ENCODE data around the gene FZD7. TPM values are rescaled to one million over a fixed set of nuclear protein-coding genes. Genes with fewer than 3 reads are reported as not detected.

FZD7 gene
- total RNA-seq, 1 donor from 2014 or later: 85.7 TPM

DNA sequence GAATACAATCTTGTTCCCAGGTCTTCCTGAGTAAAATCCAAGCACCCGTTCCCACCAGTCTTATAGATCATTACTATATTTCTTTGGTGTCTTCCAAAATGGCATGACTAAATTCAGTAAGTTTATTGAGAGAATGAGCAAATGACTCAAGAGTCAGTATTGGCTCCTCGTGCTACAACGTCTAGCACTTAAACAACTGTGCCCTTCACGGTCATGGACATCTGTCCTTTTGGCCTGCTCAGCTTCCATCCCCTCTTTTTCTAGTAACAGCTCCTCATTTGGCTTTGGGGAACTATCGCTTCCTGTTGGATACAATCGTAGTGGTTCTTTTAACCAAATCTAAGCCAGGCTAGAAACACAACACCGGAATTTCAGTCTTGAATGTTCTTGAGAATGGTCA is 24.1 kb upstream of the FZD7 start:
- DNase-seq (ENCODE audit: low spot score): no peak

DNA sequence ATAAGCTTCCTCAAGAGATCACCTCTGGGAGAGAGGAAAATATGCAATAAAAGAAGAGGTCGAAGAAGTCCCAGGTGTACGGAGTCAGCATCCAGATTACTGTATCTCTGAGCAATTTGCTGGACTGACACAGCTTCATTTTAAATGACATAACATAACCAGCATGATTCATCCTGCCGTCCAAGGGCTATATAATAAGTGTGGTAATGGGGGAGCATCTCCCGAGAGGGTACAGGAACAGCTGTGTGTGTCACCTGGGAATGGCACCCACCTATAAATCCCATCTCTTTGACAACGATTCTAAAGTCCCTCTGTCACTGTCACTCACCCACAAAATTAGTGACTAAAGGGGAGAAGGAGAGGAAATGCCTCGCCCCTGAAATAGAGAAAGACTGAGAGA is 19.3 kb upstream of the FZD7 start:
- no peak for DNase-seq (ENCODE audit: low spot score)

DNA sequence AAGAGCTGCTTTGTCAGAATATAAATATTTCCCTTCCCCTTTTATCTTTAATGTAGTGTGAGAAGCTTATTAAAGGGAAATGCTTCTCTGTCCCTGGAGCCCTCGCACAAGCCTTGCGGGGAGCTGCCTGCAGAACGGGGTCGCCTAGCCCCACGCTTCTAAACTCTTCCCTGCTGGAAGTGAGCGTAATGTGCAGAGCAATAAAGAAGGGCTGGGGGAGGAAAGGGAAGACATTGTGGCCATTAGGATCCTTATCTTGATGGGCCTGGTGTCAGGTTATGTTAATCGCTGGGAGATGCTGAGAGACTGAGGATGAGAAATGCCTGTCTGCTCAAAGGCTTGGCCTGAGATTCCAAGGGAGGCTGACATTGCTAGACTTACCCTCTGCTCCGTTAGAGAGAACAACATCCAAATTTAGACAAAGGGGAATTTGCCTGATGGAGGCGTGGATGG is 18.9 kb upstream of the FZD7 start:
- peak; percentile 56 for DNase-seq (ENCODE audit: low spot score)

DNA sequence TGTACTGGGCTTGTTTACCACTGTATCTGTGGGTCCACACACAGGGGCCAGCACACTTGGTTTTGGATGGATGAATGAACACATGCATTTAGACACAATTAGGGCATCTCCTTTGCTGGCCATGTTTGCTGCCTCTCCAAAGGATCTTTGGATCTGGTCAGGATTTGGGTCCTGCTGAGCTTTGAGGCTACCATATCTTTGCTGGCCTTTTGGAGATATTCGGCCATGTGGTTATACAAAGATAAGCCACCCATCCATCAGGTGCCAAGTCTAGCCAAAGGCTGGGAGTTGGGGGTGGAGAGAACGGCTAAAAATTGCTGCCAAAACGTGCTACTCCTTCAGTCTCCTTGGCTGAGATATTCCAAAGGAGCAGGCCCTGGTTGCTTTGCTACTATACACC is 18.2 kb upstream of the FZD7 start:
- DNase-seq (ENCODE audit: low spot score): no peak

DNA sequence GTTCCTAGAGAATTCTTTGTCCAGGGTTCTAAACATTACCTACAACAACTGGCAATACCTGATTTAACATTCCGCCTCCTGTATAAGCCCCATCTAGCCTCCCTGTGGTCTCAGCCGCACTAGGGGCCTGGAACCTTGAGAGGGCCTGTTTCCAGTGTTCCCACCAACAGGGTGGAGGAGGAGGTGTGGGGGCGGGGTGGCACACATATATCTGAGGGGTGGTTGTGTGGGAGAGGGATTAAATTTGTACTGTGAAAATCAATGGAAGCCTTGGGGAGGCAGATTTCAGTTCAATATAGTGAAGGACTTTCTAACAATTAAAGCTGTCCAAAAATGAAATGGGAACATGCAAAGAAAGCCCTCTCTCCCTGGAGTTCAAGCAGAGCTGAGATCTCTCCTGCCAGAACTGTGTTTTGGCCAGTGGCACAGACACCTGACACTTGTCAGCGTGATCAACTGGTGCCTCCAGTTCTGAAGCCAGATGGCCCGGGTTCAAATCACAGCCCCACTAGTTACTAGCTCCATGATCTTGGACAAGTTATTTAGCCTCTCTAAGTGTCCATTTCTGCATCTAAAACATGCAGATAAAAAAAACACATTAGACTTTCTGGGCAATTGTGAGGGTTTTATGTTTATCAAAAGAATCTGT is 17.0 kb upstream of the FZD7 start:
- no peak for DNase-seq (ENCODE audit: low spot score)

DNA sequence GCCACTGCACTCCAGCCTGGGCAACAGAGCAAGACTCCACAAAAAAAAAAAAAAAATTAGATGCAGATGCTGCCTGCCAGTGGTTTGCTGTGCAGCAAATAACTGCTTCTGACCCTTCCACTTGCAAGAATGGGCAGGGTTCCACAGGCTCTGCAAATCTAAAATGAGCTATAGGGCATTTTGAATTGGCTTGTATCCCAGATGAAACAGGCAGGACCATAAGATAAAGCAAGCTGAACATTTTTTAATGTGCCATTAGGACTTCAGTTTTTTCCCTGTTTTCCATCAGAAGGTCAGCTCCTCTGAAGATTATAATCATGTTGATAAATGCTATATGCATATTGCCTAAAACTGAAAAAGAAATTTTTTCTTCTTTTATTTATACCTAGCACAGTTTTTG is 15.7 kb upstream of the FZD7 start:
- peak; percentile 92 for DNase-seq (ENCODE audit: low spot score)

DNA sequence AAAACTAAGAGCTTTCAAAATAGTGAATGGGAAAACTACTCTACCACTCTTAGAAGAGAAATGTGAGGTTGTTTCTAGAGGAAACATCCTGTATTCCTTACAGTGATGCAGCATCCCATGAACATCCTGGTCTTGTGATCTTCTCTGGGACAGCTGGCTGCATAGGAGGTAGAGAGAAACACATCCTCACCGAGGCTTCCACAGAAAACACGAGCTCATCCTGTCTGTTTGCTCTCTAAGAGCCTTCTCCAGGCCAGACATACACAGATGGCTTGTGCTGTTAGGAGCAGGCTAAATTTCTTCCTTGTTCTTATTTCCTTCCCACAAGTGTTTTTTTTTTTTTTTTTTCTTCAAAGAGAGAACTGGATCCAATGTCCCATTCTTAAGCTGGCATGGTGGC is 14.7 kb upstream of the FZD7 start:
- peak; percentile 58 for DNase-seq (ENCODE audit: low spot score)

DNA sequence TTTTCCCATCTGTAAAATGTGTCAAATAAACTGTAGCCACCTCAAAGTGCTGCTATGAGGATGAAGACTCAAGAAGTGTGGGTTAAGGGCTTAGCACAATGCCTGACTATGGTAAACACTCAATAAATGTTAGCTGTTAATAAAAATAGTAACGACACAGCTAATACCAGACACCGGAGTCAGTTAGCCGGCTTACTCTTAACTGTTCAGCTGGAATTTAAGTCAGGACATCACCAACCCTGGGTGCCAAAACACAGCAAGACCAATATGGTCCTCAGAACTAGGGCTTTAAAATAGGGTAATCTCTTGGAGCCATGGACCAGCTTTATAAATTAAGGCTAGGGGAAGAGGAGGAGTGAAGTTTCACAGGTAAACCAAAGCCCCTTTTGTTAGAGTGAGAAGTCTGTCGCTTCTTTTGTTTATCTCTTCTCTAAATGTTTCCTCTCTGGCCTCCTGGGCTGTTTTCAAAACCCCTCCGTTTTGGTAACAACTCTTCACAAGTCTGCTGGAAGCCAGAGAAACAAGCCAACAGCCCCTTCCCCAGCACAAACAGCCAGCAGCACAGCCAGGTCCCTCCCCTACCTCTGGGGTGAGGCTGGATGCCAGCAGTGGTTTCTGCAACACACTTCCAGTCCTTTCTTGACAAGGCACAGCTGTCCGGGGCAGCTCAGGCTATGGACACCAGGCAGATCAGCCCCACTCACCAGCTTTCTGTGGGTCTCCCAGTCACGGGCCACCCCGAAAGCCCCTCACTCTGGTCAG is 13.8 kb upstream of the FZD7 start:
- DNase-seq (ENCODE audit: low spot score): no peak

DNA sequence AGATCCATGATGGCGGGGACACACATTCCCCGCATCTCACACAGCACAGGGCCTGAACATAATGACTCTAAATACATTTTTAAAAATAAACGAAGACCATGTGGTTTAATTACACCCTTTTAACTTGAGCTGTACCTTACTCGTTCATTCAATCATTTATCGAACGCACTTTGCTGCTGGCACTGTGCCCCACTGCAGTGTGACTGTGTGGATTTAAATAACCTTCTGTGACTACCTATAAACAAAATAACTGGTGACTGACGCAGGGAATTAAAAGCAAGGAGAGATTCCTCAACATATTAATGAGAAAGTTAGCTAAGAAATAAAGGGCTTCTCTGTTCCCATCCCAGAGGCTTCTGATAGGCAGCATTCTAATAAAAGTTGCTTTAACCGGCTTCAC is 10.9 kb upstream of the FZD7 start:
- DNase-seq (ENCODE audit: low spot score): no peak

DNA sequence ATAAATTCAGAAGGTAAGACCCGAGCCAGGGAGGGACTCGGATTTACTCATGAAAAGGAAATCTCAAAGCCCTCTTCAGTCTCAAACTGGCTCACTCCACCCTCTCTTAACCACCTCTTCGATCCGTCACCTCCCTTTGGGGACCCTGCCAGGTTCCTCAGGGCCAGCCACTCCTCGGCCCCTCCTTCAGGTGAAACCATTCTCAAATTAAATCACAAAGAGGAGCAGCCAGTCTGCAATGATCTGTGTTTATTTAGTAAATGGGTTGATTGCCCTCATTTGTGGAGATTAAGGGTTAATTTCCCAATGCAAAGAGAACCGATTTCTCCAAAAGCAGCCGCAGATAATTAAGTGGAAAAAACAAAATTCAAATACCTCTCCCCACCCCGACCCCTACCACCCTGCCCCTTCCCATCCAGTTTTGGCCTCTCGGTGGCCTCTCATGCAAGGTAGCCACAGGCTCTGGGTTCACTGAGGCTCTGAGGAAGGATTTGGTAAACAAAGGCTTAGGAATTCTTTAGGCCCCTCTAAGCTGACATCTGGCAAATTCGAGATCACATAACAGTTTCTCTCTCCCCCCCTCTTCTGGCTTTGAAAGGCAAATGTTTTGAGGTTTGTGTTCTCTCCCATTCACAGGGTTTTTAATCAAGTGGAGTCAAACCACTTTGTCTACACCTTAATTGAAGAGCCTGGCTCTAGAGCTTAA is 10.3 kb upstream of the FZD7 start:
- DNase-seq (ENCODE audit: low spot score): no peak

DNA sequence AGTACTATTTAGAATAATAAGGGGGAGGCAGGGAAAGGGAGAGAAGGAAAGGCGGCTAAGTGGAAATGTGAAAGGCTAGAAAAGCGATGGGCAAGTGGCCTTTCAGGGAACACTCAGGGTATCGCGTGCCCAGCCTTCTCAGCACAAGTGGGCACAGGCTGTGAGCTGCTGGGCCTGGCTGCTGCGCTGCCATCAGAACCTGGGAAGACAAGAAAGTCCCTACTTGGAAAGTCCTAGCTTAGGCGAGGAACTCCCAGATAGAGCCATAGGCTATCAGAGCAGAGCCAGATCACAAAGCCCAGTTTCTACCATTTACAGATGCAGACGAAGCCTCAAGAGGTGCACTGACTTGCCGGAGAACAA is 9.8 kb upstream of the FZD7 start:
- DNase-seq (ENCODE audit: low spot score): no peak

DNA sequence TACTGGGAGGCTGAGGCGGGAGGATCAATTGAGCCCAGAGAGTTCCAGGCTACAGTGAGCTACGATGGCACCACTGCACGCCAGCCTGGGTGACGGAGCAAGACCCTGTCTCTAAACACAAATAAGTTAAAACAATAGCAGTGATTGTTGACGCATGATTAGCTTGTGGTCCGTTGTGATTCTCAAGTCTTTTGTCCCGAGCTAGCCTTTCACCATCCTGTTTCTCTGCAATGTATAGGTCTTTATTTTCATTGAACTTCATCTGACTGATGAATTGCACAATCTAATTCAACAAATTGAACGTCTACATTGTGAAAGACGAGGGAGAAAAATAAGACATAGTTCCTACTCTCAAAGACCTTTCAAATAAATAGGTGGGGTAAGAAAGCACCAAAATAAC is 8.8 kb upstream of the FZD7 start:
- DNase-seq (ENCODE audit: low spot score): no peak

DNA sequence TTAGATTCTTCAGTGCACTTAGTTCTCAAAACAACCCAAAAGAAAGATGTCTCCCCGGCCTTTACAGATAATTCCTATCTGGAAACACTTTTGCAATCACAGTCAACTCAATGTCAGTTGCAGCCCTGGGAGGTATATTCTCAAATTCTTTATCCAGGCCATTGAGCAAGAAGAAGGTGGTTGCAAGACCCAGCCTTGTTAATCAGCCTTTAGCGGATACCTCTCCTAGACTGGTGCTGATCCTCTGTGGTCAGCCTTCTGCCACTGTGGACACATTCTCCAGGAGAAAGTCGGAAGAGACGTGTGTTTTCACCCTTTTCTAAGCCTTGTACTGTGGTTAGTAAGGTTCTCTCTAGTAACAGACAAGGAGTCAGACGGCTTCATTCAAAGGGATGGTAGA is 7.8 kb upstream of the FZD7 start:
- DNase-seq (ENCODE audit: low spot score): no peak

DNA sequence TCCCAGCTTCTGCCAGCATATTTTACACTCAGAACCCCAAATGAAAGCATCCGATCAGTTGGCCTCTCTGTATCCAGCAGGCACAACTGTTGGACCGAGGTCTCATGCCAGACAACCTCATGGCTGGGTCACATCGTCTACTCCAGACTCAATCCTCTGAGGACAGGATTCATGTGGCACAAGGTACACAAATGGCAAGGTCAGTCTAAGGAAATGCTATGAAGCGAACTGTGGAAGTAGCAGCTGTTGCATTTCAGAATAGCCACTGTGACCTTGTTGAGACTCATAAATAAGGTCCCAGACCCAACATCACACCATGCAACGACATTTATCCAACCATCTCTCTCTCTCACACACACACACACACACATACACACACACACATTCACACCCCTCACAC is 7.1 kb upstream of the FZD7 start:
- DNase-seq (ENCODE audit: low spot score): no peak

DNA sequence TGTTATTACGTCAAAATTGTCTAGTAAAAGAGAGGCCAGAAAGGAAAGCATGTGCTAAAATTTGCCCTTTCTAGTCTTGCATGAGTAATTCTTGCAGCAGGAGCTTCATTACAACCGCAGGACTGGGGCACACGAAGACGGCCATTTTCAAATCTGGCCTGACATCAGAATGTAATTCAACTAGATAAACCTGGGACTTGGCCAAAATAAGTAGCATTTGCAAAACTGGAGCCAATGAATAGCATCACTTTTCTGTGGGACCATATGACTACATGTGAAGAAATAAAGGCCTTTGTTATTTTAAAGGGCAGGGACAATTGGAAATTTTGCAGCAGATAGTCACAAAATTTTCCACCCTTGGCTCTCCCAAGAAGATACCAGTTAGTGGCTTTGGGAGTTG is 3.0 kb upstream of the FZD7 start:
- DNase-seq (ENCODE audit: low spot score): no peak

DNA sequence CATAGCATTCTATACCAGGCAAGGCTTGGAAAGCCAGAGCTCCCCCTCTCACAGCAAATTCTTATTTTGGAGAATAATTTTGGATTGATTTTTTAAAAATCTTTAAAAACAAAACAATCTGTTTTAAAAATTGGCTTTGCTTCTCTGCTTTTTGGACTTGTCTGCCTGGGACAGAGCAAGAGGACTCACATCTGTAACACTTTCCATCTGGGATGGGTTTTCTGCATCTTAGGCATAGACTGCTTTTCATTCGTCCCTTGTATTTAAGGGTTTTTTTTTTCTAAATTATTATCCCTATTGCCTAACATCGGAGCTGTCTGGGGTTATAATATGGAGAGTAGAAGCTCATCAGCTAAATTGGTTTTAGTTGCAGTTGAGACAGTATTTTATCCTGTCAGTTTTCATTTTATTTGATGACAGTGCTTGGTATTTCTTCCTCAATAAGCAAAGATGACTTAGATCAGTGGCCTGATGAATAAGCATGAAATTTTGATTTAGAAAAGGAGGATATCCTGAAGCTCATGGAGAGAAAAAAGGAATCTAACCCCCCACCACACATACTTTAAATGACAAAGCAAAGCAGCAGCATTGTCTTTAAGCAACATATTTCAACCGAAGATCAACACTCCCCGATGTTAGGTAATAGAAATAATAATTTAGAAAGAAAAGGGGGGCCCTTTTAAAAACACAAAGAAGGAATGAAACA is 2.3 kb upstream of the FZD7 start:
- DNase-seq (ENCODE audit: low spot score): no peak

DNA sequence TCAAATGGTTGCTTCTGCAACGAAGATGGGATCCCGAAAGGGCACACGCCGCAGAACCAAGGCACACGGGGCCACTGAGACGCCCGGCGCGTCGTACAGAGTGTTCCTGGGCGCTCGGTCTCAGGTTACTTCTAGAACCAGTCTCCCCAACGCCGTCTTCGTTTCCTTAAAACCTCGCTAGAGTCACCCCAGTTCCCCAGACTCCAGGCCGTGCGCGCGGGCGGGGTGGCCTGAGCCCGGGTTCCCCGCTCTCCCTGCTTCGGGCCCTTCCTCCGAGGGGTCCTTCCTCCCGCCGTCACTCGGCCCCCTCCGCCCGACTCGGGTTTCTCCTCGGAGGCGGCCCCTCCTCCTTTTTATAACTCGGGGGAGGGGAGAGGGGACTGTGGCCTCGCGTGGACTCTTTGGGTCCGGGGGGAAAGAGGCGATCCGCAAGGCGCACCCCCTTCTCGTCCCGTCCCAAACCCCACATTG is 774 bp upstream of the FZD7 start:
- DNase-seq (ENCODE audit: low spot score): peak; percentile 81

DNA sequence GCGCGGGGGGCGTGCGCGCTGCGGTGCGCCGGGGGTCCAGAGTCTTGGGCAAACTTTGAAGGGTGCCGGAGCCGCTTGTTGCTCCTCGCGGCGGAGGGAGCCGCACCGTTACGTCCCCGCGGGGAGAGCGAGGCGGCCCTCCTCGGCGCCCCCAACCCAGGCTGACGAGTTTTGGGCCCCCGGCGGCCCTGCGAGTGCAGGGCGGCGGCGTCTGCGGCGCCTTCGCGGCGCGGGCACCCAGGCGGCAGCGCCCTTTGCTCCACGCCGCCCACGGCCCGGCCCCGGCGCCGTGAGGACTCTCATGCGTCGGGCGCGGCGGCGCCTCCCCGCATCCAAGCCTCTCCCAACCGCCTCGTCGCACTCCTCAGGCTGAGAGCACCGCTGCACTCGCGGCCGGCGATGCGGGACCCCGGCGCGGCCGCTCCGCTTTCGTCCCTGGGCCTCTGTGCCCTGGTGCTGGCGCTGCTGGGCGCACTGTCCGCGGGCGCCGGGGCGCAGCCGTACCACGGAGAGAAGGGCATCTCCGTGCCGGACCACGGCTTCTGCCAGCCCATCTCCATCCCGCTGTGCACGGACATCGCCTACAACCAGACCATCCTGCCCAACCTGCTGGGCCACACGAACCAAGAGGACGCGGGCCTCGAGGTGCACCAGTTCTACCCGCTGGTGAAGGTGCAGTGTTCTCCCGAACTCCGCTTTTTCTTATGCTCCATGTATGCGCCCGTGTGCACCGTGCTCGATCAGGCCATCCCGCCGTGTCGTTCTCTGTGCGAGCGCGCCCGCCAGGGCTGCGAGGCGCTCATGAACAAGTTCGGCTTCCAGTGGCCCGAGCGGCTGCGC is 814 bp downstream of the FZD7 start:
- no peak for DNase-seq (ENCODE audit: low spot score)

DNA sequence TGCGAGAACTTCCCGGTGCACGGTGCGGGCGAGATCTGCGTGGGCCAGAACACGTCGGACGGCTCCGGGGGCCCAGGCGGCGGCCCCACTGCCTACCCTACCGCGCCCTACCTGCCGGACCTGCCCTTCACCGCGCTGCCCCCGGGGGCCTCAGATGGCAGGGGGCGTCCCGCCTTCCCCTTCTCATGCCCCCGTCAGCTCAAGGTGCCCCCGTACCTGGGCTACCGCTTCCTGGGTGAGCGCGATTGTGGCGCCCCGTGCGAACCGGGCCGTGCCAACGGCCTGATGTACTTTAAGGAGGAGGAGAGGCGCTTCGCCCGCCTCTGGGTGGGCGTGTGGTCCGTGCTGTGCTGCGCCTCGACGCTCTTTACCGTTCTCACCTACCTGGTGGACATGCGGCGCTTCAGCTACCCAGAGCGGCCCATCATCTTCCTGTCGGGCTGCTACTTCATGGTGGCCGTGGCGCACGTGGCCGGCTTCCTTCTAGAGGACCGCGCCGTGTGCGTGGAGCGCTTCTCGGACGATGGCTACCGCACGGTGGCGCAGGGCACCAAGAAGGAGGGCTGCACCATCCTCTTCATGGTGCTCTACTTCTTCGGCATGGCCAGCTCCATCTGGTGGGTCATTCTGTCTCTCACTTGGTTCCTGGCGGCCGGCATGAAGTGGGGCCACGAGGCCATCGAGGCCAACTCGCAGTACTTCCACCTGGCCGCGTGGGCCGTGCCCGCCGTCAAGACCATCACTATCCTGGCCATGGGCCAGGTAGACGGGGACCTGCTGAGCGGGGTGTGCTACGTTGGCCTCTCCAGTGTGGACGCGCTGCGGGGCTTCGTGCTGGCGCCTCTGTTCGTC is 1.7 kb downstream of the FZD7 start:
- DNase-seq (ENCODE audit: low spot score): peak; percentile 77

DNA sequence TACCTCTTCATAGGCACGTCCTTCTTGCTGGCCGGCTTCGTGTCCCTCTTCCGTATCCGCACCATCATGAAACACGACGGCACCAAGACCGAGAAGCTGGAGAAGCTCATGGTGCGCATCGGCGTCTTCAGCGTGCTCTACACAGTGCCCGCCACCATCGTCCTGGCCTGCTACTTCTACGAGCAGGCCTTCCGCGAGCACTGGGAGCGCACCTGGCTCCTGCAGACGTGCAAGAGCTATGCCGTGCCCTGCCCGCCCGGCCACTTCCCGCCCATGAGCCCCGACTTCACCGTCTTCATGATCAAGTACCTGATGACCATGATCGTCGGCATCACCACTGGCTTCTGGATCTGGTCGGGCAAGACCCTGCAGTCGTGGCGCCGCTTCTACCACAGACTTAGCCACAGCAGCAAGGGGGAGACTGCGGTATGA is 2.3 kb downstream of the FZD7 start:
- no peak for DNase-seq (ENCODE audit: low spot score)

All from umbilical cord (tissue), 2 donors.